A549 (cell line): ENCODE data around the gene PARD6B.

Experiments
- POLR2A ChIP-seq: IDR thresholded peaks from 2 replicates; pipeline ENCODE4 v1.6.1; 2012; ENCODE audit warnings: mild to moderate bottlenecking, low read length
- TF ChIP-seq, protein P1 (sequence below): fragments of >200 bp; sonication (Bioruptor Twin); formaldehyde crosslinking; IDR thresholded peaks from 3 replicates; pipeline ENCODE4 v1.5.1; 2016
- TF ChIP-seq, protein P2 (sequence below): IDR thresholded peaks from 2 replicates; pipeline ENCODE4 v1.6.1; 2012

DNA sequence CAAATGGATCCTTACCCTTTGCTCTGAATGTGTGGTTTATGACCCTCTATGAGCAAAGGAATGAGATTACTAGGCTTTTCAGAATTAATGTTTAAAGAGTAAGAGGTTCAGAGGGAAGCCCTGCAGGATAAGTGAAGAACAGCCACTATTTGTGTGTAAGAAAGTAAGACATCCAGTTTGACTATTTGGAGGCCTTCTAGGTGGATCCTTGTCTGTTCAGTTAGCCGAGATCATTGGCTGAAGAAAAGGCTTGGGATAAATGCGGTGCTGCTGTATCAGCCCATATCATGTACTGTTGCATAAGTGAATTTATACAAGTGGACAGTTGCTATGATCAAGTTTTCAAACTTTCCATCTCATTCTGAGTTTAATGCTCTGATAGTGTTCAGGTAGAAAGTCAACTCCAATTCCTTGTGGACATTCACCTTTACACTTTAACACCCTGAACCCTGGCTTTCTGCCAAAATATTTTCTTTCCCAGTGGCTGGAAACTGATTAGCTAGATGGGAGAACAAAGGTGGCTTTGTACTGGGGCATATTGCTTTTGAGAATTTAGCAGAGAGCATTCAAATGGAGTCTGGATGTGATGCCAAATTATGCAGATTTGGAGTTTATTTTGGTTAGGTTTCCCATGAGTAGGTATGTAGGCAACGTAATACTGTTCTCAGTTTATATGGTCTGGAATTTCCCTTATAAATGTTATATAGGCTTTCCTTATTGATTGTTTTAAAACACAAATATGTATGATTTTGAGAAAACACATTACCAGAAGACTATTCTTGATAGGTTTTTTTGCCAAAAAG, 15.0 kb downstream of the PARD6B start:
- TF ChIP-seq, protein P1, sequence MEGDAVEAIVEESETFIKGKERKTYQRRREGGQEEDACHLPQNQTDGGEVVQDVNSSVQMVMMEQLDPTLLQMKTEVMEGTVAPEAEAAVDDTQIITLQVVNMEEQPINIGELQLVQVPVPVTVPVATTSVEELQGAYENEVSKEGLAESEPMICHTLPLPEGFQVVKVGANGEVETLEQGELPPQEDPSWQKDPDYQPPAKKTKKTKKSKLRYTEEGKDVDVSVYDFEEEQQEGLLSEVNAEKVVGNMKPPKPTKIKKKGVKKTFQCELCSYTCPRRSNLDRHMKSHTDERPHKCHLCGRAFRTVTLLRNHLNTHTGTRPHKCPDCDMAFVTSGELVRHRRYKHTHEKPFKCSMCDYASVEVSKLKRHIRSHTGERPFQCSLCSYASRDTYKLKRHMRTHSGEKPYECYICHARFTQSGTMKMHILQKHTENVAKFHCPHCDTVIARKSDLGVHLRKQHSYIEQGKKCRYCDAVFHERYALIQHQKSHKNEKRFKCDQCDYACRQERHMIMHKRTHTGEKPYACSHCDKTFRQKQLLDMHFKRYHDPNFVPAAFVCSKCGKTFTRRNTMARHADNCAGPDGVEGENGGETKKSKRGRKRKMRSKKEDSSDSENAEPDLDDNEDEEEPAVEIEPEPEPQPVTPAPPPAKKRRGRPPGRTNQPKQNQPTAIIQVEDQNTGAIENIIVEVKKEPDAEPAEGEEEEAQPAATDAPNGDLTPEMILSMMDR, result no peak
- TF ChIP-seq, protein P2, sequence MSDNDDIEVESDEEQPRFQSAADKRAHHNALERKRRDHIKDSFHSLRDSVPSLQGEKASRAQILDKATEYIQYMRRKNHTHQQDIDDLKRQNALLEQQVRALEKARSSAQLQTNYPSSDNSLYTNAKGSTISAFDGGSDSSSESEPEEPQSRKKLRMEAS, result no peak
- TF ChIP-seq POLR2A, result no peak
